ENCODE data around the gene BRCC3.
A peak's percentile ranks its signal among the peaks of the same experiment; 100 is the strongest.

BRCC3 gene

DNA sequence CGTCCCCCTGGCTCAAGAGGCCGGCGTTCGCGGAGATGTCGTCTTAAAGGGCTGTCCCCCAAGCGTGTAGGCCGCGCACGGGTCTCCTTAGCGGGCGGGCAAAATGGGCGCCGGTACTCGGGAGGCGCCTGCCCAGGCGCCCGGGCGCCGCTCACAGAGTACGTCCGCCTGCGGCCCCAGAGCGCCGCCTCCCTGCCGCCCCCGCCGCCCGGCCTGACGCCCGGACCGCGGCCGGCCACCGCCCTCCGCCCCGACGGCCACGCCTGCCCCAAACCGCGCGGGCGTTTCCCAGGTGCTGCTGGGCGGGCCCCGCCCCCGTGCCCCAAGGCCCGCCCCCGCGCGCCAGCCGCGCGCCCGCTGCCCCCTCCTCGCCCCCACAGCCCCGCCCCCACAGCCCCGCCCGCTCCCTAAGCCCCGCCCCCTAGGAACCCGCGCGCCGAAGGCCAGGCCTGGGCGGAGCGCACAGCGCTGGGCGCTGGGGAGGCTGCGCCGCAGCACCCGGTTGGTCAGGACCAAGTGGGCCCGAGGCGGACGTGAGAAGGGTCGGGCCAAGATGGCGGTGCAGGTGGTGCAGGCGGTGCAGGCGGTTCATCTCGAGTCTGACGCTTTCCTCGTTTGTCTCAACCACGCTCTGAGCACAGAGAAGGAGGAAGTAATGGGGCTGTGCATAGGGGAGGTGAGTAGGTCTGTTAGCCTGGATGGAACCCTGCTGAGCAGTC, at the start of gene BRCC3, which contains the start of the genes CMC4 and MTCP1:
Gene BRCC3 (plus strand): TSS at position 534 of the 719 bp plus-strand sequence. CDS start 20 bp downstream, at position 554.
Gene CMC4 (minus strand): TSS at position 162 of the 719 bp plus-strand sequence. CDS start 7,113 bp downstream, outside the sequence.
Gene MTCP1 (minus strand): TSS at position 162 of the 719 bp plus-strand sequence. CDS start 5,126 bp downstream, outside the sequence.
- DNase-seq (ENCODE audit: low read depth), result peak; percentile 77

DNA sequence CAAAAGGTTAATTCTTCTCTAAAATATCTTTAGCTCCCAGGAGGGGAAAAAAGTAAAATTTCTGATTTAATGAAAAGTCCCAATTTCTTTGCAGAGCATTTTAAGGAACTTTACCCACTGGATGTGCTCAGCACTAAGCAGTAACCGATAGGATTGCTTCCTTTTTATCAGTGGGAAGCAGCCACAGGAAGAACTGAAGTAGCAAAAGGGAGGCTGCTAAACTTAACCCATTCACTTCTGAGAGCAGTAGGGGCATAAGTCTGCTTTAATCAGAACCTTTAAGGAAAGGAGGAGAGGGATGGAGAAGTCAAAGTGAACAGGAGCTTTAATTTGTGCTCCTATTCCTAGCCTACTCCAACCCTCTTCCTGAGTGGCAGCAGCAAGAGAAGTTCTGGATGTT, 48.7 kb upstream of the BRCC3 start, which contains the start of gene F8:
Gene F8 (minus strand): TSS at position 139 of the 400 bp plus-strand sequence. CDS start 171 bp downstream, outside the sequence.
- DNase-seq (ENCODE audit: low read depth), result no peak

DNA sequence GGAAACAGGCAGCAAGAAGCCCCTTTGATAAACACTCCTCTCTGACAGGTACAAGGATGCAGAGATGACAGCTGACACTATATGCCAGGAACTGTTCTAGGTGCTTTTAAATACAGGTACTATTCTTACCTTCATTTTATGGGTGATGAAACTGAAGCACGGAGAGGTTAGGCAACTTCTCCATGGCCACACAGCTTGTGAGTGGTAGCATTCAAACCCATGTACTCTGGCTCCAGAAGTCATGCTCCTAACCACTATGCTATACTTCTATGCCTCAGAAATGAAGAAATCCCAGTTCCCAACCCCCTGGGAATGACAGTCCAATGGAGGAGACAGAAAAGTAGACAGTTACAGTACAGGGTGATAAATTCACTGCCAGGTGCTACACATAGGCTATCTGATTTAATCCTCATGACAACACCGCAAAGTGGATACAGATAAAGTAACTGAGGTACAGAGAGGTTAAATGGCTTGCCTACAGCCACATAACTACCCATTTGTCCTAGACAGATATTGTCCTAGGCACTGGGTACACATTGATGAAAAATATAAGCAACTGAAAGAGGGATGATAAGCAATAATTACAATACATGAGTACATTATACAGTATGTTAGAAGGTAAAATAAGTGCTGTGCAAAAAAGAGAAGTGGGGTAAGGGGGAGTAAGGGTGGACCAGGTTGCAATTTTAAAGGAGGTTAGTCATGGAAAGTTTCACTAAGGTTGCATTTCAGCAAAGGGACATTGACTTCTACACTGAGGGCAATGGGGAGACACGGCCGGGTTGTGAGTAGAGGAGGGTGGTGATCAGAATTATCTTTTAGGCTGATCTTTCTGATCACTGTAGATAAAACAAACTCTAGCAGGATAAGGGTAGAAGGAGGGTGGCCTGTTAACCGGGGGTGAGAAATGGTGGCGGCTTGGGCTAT, 47.1 kb upstream of the BRCC3 start:
- no peak for DNase-seq (ENCODE audit: low read depth)

GRCh38 chrX:155026420-155026726, 44.9 kb upstream of the BRCC3 start:
- no peak for DNase-seq (ENCODE audit: low read depth)

DNA sequence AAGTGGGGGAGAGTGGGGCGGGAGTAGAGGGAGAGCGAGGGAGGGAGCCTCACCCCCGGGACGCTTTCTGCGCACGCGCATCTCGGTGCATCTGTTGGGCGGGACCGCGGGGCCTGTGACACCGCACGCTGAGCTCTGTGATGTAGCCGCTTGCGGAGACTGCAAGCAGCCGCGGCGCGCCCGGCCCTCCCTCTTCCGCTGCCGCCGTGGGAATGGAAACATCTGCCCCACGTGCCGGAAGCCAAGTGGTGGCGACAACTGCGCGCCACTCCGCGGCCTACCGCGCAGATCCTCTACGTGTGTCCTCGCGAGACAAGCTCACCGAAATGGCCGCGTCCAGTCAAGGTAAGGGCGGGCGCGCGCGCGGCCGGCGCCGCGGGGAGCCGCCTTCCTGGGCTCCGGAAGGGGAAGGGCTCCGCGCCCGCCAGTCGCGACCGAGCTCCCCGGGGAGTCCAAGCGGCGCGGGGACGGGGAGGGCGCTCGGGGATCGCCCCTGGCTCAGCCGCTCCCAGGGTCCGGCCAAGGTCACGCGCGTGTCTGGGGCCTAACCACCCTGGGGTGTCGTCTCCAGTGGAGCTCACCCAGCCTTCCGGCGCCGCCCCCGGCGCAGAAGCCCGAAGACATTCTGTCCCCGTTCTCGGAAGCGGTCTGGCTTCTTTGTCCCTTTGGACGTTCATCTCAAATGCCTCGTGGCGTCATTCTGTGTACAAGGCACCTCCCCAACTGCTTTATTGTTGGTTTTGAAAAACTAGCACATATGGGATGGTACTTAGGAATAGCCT, 44.4 kb upstream of the BRCC3 start, which contains the start of gene FUNDC2:
Gene FUNDC2 (plus strand): TSS at position 118 of the 782 bp plus-strand sequence. CDS start 95 bp downstream, at position 213.
- DNase-seq (ENCODE audit: low read depth), result peak; percentile 88

DNA sequence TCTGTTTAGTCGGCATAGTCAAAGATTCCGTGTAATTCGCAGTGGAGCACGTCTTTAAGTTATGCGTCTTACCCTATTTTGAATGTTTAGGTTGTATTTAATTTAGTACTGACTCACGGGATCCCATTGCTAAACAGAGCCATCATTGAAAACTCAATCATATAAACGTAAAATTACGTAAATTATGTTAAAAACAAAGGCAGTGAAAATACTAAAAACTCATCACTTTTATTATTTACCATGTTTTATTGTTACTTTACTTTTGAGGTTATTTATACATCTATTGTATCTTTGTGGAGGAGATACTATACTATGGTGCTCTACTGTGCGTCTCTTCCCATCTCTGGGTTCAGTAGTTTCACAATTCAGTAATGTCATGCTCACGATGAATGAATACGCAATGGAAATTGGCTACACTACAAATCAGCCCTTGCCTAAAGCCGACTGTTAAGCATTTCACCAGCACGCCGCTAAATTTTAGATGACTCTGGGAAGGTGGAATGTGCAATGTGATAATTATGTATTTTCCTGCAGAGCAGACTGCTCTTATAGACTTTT, 43.7 kb upstream of the BRCC3 start:
- no peak for DNase-seq (ENCODE audit: low read depth)

GRCh38 chrX:155028129-155028528, 43.2 kb upstream of the BRCC3 start:
- DNase-seq (ENCODE audit: low read depth), result no peak

DNA sequence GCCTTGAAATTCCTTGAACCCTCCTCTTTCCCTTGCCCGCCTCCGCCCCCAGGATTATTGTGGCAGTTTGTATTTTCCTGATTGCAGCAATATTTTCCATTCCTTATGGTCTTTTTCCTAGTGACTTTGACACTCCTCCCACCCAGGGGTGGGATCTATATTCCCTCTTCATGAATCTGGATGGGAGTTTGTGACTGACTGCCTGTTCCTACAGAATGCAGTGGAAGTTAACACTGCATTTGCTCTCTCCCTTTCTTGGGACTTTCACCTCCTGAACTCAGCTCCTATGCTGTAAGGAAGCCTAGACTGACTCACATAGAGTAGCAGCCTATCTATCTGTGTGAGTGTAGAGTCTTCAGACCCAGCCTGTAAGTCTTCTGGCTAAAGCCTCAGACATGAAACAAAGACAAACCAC, 42.4 kb upstream of the BRCC3 start:
- DNase-seq (ENCODE audit: low read depth), result no peak

DNA sequence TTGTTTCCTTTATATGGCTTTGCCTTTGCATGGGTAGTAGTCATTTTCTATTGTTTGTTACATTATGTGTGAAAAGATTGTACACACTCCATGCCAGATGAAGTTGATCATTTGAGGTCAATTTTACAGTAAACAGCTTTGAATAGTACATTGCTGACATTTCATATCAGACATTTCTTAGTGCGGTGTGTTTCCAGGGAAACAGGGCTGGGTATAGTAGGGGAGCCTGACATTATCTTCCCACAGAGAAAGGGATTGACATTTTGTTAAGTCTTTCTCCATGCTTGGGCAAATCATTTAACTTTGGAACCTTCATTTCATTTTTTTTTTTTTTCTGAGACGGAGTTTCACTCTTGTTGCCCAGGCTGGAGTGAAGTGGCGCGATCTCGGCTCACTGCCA, 39.7 kb upstream of the BRCC3 start:
- no peak for DNase-seq (ENCODE audit: low read depth)

DNA sequence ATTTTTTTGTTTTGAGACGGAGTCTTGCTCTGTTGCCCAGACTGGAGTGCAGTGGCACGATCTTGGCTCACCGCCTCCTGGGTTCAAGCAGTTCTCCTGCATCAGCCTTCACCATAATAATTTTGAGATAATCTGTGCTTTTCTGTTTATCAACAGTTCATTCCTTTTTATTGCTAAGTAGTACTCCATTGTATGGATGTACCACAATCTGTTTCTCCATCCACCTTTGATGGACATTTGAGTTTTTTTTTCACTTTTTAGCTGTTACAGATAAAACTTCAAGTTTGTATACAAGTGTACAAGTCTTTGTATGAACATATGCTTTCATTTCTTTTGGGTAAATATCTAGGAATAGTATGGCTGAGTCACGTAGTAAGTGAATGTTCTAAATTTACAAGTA, 35.6 kb upstream of the BRCC3 start:
- DNase-seq (ENCODE audit: low read depth), result no peak

- DNase-seq (ENCODE audit: low read depth), result no peak
These were observed 25.0 kb upstream of the BRCC3 start for GRCh38 chrX:155046129-155046810.

- DNase-seq (ENCODE audit: low read depth), result no peak
These were observed 24.3 kb upstream of the BRCC3 start for GRCh38 chrX:155046811-155047528.

DNA sequence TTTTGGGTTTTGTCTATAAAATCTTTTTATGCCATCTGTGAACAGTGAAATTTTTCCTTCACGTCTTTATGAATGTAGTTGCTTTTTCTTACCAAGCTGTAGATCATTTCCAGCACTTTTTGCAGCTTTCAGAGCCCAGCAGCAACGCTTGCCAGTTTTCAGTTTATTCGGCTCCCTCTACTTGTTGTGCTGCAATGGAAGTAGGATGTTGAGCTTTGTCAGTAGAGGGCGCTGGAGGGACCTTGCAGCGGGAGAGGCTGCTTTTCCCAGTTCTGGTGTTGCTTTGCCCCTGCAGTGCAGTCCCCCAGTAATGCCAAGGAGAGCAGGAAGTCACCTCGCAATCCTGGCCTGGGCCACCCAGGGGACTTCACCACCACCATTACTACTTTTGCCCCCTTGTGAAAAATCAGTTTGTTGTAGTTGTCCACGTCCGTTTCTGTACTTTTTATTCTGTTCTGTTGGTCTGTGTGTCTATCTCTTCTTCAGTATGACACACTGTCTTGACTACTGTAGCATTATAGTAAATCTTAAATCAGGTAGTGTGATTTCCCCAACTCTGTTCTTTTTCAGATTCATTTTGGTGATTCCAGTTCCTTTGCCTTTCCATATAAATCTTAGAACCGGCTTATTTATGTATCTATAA, 22.2 kb upstream of the BRCC3 start:
- DNase-seq (ENCODE audit: low read depth), result peak; percentile 39

DNA sequence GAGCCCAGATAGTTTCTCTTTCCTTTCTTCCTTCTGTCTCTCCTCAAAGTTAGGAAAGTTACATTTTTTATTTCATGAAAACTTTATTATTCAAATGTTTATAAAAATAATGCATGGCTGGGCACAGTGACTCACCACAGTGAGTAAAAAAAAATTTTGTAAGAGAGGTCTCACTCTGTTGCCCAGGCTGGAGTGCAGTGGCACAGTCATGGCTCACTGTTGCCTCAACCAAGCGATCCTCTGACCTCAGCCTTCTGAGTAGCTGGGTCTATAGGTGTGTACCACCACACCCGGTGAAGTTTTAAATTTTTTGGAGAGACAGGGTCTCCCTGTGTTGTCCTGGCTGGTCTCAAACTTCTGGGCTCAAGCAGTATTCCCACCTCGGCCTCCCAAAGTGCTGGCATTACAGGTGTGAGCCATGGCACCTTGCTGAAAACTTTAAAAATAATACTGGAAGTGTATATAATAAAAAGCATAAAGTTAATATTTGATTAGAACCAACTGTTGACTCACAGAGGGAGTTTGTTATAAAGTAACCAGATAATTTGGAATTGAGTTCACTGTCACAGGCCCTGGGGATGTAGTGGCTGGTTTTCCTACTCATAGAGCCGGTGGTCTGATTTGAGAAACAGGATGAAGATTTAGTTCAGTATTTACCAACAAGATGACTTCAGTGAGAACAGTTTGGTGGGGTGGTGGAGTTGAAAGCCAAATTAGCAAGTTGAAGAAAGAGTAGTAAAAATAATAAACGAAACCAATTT, 18.4 kb upstream of the BRCC3 start:
- no peak for DNase-seq (ENCODE audit: low read depth)

- no peak for DNase-seq (ENCODE audit: low read depth)
These were observed 17.7 kb upstream of the BRCC3 start for GRCh38 chrX:155053656-155054055.

- no peak for DNase-seq (ENCODE audit: low read depth)
These were observed 17.1 kb upstream of the BRCC3 start for GRCh38 chrX:155054255-155054654.

DNA sequence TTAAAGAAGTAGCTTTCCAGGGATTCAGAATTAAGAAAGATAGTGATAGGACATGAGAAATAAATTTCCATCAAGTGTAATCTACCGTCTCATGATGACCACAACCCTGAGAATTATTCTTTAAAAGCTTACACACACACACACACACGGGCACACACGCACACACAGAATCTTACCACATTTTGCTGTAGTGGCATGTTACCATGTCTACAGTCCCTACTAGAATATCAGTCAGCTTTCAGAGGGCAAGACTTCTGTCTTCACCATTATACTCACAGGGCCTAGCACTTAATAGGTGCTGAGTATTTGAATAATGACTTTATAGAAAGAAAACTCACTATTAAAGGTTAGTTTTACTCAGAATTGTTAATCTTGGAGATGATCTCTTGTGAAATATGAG, 15.8 kb upstream of the BRCC3 start:
- no peak for DNase-seq (ENCODE audit: low read depth)

DNA sequence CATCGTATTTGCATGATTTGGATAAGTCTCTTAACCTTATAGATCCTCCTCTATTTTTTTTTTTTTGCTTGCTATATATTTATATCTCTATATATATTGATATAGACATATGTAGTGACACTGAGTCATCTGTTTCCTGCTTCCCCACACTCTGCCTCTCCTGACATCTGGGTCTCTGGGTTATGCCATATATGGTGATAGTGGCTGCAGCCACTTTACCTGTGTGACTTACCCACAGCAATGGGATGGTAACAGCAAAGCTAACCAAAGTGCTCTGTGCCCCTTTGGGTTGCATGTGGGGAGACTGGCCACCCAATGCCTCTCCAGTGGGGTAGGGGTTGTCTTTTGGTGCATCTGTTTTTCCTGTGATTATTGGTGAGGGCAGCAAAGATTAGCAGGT, 14.8 kb upstream of the BRCC3 start:
- DNase-seq (ENCODE audit: low read depth), result no peak
